K562 (cell line): ENCODE measurements around the gene FADS1. TPM values are rescaled to one million over a fixed set of nuclear protein-coding genes. Genes with fewer than 3 reads are reported as not detected.

Experiments
- DPF2 ChIP-seq: fragments of 450-650 bp; IDR thresholded peaks from 2 replicates; pipeline ENCODE4 v1.6.1; 2016
- NFRKB ChIP-seq: fragments of 450-650 bp; IDR thresholded peaks from 2 replicates; pipeline ENCODE4 v1.6.1; 2016; ENCODE audit warnings: low read depth
- PRPF4 ChIP-seq: fragments of 200-400 bp; formaldehyde crosslinking; IDR thresholded peaks from one replicate; pipeline ENCODE4 v1.6.1; 2017; ENCODE audit warnings: low read length, low read depth, mild to moderate bottlenecking; ENCODE audit not compliant: insufficient read depth, poor library complexity, severe bottlenecking
- RCOR1 ChIP-seq, 2 experiments: IDR thresholded peaks; 2 replicates each; pipeline ENCODE4 v1.6.1; 2012; ENCODE audit warnings: low read depth in 2 of 2, low read length in 2 of 2, borderline replicate concordance in 1 of 2, improper control_type of control experiment in 1 of 2
- RFX5 ChIP-seq: IDR thresholded peaks from 2 replicates; pipeline ENCODE4 v1.6.1; 2011; ENCODE audit warnings: low read depth, mild to moderate bottlenecking, improper control_type of control experiment, low read length
- ZNF707 ChIP-seq: fragments of 250-450 bp; sonication (Bioruptor Pico); conservative IDR thresholded peaks from 2 replicates; pipeline ENCODE4 v1.8.0; 2022; ENCODE audit warnings: inconsistent platforms, mild to moderate bottlenecking, moderate library complexity
- ZSCAN32 ChIP-seq: fragments of 450-650 bp; formaldehyde crosslinking; IDR thresholded peaks from 2 replicates; pipeline ENCODE4 v1.4.0; 2020; ENCODE audit warnings: mild to moderate bottlenecking, moderate library complexity
- polyA plus RNA-seq, 8 experiments: library from polyadenylated mRNA; depleted of rRNA in 4 of 8; stranded (reverse) in 5 of 8; unstranded in 3 of 8; fragments of >200 nt; fragmentation: Nextera tagmentation in 2 of 8; fragmentation: Illumina TruSeq in 1 of 8; extraction: Ambion mirVana in 2 of 8; extraction: Trizol in 1 of 8; gene quantifications; 2 replicates each; pipeline versions ENCODE4 v1.2.1 to v1.2.3, GENCODE V29; 2011 to 2014; ENCODE audit warnings: inconsistent platforms in 1 of 8, missing spikeins in 1 of 8
- total RNA-seq, 7 experiments: library from RNA; depleted of rRNA in 6 of 7; stranded (reverse); fragments of >200 nt in 6 of 7; fragmentation: Illumina TruSeq in 2 of 7; extraction: Trizol in 2 of 7; gene quantifications; 2 replicates each; pipeline versions ENCODE4 v1.2.1 to v1.2.3, GENCODE V29; 2011 to 2021; ENCODE audit warnings: low replicate concordance in 1 of 7
- TF ChIP-seq, protein P1 (sequence below): sonication (generic); formaldehyde crosslinking; IDR thresholded peaks from 2 replicates; pipeline ENCODE4 v1.8.1; 2023; ENCODE audit warnings: missing genetic modification reagents, mild to moderate bottlenecking, borderline replicate concordance
- TF ChIP-seq, protein P2 (sequence below): fragments of 250-450 bp; sonication (Bioruptor Pico); IDR thresholded peaks from 2 replicates; pipeline ENCODE4 v1.4.0; 2020; ENCODE audit warnings: mild to moderate bottlenecking, moderate library complexity
- TF ChIP-seq, protein P3 (sequence below): fragments of 200-800 bp; sonication (Bioruptor generic); IDR thresholded peaks from 2 replicates; pipeline ENCODE4 v1.6.1; 2017; ENCODE audit warnings: missing genetic modification characterization, missing compliant biosample characterization
- TF ChIP-seq, protein P4 (sequence below): sonication (generic); formaldehyde crosslinking; IDR thresholded peaks from 2 replicates; pipeline ENCODE4 v1.8.1; 2023; ENCODE audit warnings: mild to moderate bottlenecking, missing genetic modification reagents

FADS1 gene
- total and polyA plus RNA-seq, 9 of the 15 experiments (the other 6 are each of a cell fraction or from before 2014, with no cell fraction given) = 110 to 864 (median 364) TPM

DNA sequence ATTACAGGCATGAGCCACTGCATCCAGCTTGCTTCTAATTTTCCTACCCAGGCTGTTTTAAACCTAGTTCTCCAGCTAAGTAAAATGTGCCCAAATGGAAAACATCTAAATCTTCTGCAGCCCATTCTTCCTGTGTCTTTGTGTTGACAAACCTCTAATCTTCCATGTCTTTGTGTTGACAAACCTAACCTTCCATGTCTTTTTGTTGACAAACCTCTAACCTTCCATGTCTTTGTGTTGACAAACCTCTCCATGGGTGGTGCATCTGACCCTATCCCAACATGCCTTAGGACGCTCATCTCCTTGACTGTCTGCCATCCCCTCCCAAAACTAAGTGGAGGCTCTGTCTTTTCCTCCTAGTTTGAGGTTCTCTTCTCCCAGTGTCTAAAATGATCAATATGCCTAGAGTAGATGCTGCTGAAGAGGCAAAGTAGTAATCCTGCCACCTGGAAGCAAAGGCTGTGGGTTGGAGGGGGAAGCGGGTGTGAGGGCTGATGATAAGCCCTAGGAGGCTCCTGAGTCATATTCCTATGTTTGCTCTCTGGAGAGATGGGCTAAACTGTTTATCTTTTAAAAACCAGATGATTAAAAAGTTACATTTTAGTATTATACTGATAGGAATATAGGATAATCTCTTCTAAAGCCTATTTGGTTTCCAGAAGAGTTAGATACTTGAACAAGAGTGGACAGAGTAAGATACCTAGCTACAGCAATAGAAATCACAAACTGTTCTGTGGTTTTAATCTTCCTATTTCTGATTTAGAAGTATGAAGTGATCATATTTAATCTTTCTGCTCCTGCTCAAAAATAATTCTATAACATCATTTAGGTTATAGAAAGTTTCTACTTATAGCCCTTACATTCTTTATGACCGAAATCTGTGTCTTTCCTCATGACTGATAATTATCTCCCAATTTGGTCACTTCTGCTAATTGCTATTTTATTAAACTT, 16.2 kb downstream of the FADS1 start (continued):
- TF ChIP-seq, protein P1, sequence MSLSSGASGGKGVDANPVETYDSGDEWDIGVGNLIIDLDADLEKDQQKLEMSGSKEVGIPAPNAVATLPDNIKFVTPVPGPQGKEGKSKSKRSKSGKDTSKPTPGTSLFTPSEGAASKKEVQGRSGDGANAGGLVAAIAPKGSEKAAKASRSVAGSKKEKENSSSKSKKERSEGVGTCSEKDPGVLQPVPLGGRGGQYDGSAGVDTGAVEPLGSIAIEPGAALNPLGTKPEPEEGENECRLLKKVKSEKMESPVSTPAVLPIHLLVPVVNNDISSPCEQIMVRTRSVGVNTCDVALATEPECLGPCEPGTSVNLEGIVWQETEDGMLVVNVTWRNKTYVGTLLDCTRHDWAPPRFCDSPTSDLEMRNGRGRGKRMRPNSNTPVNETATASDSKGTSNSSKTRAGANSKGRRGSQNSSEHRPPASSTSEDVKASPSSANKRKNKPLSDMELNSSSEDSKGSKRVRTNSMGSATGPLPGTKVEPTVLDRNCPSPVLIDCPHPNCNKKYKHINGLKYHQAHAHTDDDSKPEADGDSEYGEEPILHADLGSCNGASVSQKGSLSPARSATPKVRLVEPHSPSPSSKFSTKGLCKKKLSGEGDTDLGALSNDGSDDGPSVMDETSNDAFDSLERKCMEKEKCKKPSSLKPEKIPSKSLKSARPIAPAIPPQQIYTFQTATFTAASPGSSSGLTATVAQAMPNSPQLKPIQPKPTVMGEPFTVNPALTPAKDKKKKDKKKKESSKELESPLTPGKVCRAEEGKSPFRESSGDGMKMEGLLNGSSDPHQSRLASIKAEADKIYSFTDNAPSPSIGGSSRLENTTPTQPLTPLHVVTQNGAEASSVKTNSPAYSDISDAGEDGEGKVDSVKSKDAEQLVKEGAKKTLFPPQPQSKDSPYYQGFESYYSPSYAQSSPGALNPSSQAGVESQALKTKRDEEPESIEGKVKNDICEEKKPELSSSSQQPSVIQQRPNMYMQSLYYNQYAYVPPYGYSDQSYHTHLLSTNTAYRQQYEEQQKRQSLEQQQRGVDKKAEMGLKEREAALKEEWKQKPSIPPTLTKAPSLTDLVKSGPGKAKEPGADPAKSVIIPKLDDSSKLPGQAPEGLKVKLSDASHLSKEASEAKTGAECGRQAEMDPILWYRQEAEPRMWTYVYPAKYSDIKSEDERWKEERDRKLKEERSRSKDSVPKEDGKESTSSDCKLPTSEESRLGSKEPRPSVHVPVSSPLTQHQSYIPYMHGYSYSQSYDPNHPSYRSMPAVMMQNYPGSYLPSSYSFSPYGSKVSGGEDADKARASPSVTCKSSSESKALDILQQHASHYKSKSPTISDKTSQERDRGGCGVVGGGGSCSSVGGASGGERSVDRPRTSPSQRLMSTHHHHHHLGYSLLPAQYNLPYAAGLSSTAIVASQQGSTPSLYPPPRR (CRISPR knock-in tag) = no peak
- TF ChIP-seq, protein P2, sequence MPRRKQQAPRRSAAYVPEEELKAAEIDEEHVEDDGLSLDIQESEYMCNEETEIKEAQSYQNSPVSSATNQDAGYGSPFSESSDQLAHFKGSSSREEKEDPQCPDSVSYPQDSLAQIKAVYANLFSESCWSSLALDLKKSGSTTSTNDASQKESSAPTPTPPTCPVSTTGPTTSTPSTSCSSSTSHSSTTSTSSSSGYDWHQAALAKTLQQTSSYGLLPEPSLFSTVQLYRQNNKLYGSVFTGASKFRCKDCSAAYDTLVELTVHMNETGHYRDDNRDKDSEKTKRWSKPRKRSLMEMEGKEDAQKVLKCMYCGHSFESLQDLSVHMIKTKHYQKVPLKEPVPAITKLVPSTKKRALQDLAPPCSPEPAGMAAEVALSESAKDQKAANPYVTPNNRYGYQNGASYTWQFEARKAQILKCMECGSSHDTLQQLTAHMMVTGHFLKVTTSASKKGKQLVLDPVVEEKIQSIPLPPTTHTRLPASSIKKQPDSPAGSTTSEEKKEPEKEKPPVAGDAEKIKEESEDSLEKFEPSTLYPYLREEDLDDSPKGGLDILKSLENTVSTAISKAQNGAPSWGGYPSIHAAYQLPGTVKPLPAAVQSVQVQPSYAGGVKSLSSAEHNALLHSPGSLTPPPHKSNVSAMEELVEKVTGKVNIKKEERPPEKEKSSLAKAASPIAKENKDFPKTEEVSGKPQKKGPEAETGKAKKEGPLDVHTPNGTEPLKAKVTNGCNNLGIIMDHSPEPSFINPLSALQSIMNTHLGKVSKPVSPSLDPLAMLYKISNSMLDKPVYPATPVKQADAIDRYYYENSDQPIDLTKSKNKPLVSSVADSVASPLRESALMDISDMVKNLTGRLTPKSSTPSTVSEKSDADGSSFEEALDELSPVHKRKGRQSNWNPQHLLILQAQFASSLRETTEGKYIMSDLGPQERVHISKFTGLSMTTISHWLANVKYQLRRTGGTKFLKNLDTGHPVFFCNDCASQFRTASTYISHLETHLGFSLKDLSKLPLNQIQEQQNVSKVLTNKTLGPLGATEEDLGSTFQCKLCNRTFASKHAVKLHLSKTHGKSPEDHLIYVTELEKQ (CRISPR knock-in tag) = no peak
- TF ChIP-seq, protein P3, sequence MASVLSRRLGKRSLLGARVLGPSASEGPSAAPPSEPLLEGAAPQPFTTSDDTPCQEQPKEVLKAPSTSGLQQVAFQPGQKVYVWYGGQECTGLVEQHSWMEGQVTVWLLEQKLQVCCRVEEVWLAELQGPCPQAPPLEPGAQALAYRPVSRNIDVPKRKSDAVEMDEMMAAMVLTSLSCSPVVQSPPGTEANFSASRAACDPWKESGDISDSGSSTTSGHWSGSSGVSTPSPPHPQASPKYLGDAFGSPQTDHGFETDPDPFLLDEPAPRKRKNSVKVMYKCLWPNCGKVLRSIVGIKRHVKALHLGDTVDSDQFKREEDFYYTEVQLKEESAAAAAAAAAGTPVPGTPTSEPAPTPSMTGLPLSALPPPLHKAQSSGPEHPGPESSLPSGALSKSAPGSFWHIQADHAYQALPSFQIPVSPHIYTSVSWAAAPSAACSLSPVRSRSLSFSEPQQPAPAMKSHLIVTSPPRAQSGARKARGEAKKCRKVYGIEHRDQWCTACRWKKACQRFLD = peak; percentile 87
- TF ChIP-seq PRPF4 (no peak), RCOR1 (IDR thresholded peaks at IDR 0.05; ENCODE audit: borderline replicate concordance in 1 of 2, low read depth in 2 of 2, low read length in 2 of 2) (peak; percentile 46 to 89; a peak in 3 of 4 replicates), DPF2 (peak; percentile 98), NFRKB (no peak), ZNF707 (CRISPR knock-in tag) (no peak), ZSCAN32 (no peak), RFX5 (no peak)
- TF ChIP-seq, protein P4, sequence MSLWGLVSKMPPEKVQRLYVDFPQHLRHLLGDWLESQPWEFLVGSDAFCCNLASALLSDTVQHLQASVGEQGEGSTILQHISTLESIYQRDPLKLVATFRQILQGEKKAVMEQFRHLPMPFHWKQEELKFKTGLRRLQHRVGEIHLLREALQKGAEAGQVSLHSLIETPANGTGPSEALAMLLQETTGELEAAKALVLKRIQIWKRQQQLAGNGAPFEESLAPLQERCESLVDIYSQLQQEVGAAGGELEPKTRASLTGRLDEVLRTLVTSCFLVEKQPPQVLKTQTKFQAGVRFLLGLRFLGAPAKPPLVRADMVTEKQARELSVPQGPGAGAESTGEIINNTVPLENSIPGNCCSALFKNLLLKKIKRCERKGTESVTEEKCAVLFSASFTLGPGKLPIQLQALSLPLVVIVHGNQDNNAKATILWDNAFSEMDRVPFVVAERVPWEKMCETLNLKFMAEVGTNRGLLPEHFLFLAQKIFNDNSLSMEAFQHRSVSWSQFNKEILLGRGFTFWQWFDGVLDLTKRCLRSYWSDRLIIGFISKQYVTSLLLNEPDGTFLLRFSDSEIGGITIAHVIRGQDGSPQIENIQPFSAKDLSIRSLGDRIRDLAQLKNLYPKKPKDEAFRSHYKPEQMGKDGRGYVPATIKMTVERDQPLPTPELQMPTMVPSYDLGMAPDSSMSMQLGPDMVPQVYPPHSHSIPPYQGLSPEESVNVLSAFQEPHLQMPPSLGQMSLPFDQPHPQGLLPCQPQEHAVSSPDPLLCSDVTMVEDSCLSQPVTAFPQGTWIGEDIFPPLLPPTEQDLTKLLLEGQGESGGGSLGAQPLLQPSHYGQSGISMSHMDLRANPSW = no peak
